NCI-H446 treated with DMSO at 0.1 percent for 48 hours (cell line): ENCODE measurements around the gene OTOS.

Experiments used
- DNase-seq: peaks from one replicate; lab custom pipeline; 2025; lab: John Stamatoyannopoulos, UW

OTOS gene

GRCh38 chr2:240114233-240114632 is 26.2 kb downstream of the OTOS start:
- no peak for DNase-seq

GRCh38 chr2:240112914-240113690 is 27.4 kb downstream of the OTOS start:
- no peak for DNase-seq

GRCh38 chr2:240111253-240111652 is 29.2 kb downstream of the OTOS start:
- DNase-seq = no peak

GRCh38 chr2:240109386-240109785 is 31.1 kb downstream of the OTOS start:
- DNase-seq = no peak

GRCh38 chr2:240107477-240107796 is 33.0 kb downstream of the OTOS start:
- no peak for DNase-seq

- DNase-seq = no peak
Observed at GRCh38 chr2:240106765-240107476, 33.5 kb downstream of the OTOS start.

- no peak for DNase-seq
Observed at GRCh38 chr2:240105982-240106381, 34.5 kb downstream of the OTOS start.

GRCh38 chr2:240103136-240103535 is 37.3 kb downstream of the OTOS start:
- DNase-seq = no peak

GRCh38 chr2:240098349-240098748 is 42.1 kb downstream of the OTOS start:
- DNase-seq = no peak

- no peak for DNase-seq
Observed at GRCh38 chr2:240095556-240096523, 44.6 kb downstream of the OTOS start.

- no peak for DNase-seq
Observed at GRCh38 chr2:240089306-240089705, 51.2 kb downstream of the OTOS start.
